HTR-8/SVneo (cell line): ENCODE data around the gene ERCC3.

Source experiments
- DNase-seq: peaks from one replicate; pipeline ENCODE4 v3.0.0; 2011; ENCODE audit warnings: low spot score, mixed read lengths; ENCODE audit not compliant: insufficient read length
- FAIRE-seq: peaks from 2 replicates; lab custom pipeline; 2011; peaks lifted over from hg19 to GRCh38; lab: Jason Lieb, UNC

ERCC3 gene

GRCh38 chr2:127293748-127294562 is at the start of gene ERCC3:
Gene ERCC3 (minus strand): TSS chr2:127294144. CDS start chr2:127294081, 63 bp downstream.
- DNase-seq: peak; percentile 94
- peak; percentile 59 for FAIRE-seq

GRCh38 chr2:127343277-127343676 is 49.3 kb upstream of the ERCC3 start:
- DNase-seq: no peak
- FAIRE-seq: no peak

- FAIRE-seq: no peak
Observed at GRCh38 chr2:127342101-127342500, 48.2 kb upstream of the ERCC3 start.

GRCh38 chr2:127332335-127332734 is 38.4 kb upstream of the ERCC3 start:
- DNase-seq: no peak
- FAIRE-seq: no peak

More at GRCh38 chr2:127342101-127342500, 48.2 kb upstream of the ERCC3 start:
- DNase-seq: no peak

GRCh38 chr2:127330753-127331152 is 36.8 kb upstream of the ERCC3 start:
- FAIRE-seq (no peak), DNase-seq (no peak)

GRCh38 chr2:127326289-127326945 is 32.5 kb upstream of the ERCC3 start:
- DNase-seq: no peak
- no peak for FAIRE-seq

GRCh38 chr2:127324635-127325034 is 30.7 kb upstream of the ERCC3 start:
- DNase-seq (peak; percentile 45), FAIRE-seq (no peak)

- no peak for FAIRE-seq
- DNase-seq: no peak
Observed at GRCh38 chr2:127321303-127321702, 27.4 kb upstream of the ERCC3 start.

- FAIRE-seq (no peak), DNase-seq (no peak)
Observed at GRCh38 chr2:127320586-127321275, 26.8 kb upstream of the ERCC3 start.

GRCh38 chr2:127320067-127320466 is 26.1 kb upstream of the ERCC3 start:
- FAIRE-seq (no peak), DNase-seq (no peak)

- FAIRE-seq: no peak
- no peak for DNase-seq
Observed at GRCh38 chr2:127314193-127314988, 20.4 kb upstream of the ERCC3 start.

- DNase-seq: no peak
- no peak for FAIRE-seq
Observed at GRCh38 chr2:127313406-127313805, 19.5 kb upstream of the ERCC3 start.

- DNase-seq: no peak
- no peak for FAIRE-seq
Observed at GRCh38 chr2:127310980-127311379, 17.0 kb upstream of the ERCC3 start.

- FAIRE-seq: no peak
- DNase-seq: no peak
Observed at GRCh38 chr2:127309468-127309867, 15.5 kb upstream of the ERCC3 start.

- no peak for FAIRE-seq
- no peak for DNase-seq
Observed at GRCh38 chr2:127308586-127309138, 14.7 kb upstream of the ERCC3 start.

GRCh38 chr2:127305990-127306585 is 12.1 kb upstream of the ERCC3 start:
- DNase-seq: no peak
- FAIRE-seq: no peak

- peak; percentile 33 for FAIRE-seq
- no peak for DNase-seq
Observed at GRCh38 chr2:127302168-127302567, 8.2 kb upstream of the ERCC3 start.

GRCh38 chr2:127293386-127293747 is 577 bp downstream of the ERCC3 start:
- FAIRE-seq: no peak
- DNase-seq: peak; percentile 21

GRCh38 chr2:127288274-127288673 is 5.7 kb downstream of the ERCC3 start:
- DNase-seq (no peak), FAIRE-seq (no peak)

- FAIRE-seq (no peak), DNase-seq (no peak)
Observed at GRCh38 chr2:127283275-127283674, 10.7 kb downstream of the ERCC3 start.
